ENCODE data around the gene ELAPOR1. TPM values are rescaled to one million over a fixed set of nuclear protein-coding genes. Genes with fewer than 3 reads are reported as not detected.

The ELAPOR1 gene
- total RNA-seq, 1 donor from 2014 or later: under 0.01 TPM

GRCh38 chr1:109095631-109096030, 18.3 kb upstream of the ELAPOR1 start:
- DNase-seq: no peak

GRCh38 chr1:109096120-109096519, 17.8 kb upstream of the ELAPOR1 start:
- DNase-seq: no peak

GRCh38 chr1:109099938-109100773, 13.8 kb upstream of the ELAPOR1 start:
- peak; percentile 98 for DNase-seq

- DNase-seq: no peak
These were observed 9.4 kb upstream of the ELAPOR1 start for GRCh38 chr1:109104364-109105151.

DNA sequence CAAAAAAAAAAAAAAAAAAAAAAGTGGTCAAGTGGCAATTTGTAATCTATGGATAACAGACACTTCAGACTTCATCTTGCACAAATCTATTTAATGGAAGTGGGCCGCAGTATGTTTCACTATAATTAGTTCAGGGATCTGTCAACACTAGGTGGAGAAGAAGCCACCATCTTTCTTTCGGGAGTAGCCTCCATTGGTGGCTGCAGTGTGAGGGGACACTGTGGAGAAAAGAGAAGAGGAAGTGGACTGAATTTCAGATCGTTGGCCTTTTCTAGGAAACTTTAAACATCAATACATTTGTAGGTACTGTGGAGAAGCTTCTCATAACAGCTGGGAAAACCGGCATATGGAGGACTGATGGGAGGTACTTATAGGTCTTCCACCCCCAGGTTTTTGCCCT, 8.0 kb upstream of the ELAPOR1 start:
- DNase-seq: no peak

DNA sequence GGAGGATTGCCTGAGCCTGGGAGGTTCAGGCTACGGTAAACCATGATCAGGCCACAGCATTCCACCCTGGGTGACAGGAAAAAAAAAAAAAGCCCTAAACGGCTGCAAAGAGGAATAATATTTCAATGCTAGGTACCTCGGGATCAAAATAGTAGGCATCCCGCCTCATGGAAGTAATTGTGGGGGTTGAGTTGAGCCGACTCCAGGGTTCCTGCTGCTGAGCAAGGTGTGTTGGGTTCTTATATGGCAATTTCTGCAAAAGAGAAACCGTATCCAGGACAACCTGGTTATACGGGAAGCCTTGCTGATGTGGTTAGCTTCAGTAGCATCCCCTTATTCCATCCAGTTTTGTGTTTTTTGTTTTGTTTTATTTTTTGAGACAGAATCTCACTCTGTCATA, 6.1 kb upstream of the ELAPOR1 start:
- no peak for DNase-seq

- DNase-seq: no peak
These were observed 4.0 kb upstream of the ELAPOR1 start for GRCh38 chr1:109109906-109110305.

GRCh38 chr1:109111386-109112055, 2.4 kb upstream of the ELAPOR1 start:
- no peak for DNase-seq

DNA sequence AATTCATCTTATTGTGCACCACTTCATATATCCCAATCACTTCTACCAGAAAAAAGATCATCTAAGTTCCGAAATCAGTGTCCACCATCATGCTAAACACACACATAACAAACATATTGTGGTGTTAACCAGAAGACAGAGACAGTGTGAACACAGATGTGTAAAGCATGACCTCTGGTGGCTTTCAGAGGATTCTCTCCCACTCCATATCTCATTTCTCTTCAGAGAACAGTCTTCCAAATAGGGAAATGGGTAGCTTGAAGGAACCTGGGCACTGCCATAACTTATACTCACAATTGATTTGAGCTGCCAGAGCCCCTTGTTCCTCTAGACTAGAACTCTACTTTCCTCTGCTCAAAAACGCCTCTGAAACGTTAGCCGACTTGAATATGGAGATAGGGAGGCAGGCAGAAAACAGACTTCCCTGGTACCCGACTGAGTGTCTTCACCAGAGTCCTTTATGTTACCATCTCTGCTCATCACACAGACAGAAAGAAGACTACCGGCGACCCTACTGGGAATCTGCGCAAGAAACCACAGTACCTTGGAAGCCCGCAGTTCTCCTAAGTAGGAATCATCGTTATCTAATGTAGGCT, 1.8 kb upstream of the ELAPOR1 start:
- DNase-seq: peak; percentile 49

GRCh38 chr1:109112652-109113285, 1.1 kb upstream of the ELAPOR1 start:
- DNase-seq: peak; percentile 93

DNA sequence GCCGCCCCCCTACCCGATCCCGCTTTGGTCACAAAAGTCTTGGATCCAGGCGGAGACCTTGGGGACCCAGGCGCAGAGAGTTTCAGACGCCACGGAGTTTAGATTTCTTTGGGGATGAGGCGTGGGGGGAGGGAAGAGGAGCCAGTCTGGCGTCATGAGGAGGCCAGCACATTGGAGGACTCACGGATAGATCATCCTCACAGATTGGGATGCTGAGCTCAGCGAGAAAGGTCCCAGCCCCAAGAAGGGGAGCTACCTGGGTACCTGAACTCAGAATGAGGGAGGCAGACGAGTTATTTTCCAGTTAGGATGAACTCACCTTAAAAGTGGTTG, 393 bp downstream of the ELAPOR1 start:
- DNase-seq: no peak

GRCh38 chr1:109115685-109116084, 1.8 kb downstream of the ELAPOR1 start:
- no peak for DNase-seq

- no peak for DNase-seq
These were observed 2.4 kb downstream of the ELAPOR1 start for GRCh38 chr1:109116286-109116685.

DNA sequence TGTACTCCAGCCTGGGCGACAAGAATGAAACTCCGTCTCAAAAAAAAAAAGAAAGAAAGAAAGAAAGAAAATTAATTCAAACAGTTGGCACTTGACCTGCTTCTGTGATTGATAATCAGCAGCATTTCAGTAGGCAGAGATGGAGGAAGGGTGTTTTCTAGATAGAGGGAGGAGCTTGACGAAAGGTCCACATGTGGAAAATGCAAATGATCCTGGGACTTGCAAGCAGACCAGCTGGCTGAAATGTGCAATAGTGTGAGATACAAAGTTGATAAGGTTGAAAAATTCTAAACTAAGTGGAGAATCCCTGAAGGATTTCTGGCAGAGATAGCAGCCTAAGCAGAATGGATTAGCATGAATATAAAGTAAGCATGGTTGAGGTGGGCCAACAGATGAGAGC, 4.2 kb downstream of the ELAPOR1 start:
- DNase-seq: no peak

- no peak for DNase-seq
These were observed 6.4 kb downstream of the ELAPOR1 start for GRCh38 chr1:109120356-109120755.

DNA sequence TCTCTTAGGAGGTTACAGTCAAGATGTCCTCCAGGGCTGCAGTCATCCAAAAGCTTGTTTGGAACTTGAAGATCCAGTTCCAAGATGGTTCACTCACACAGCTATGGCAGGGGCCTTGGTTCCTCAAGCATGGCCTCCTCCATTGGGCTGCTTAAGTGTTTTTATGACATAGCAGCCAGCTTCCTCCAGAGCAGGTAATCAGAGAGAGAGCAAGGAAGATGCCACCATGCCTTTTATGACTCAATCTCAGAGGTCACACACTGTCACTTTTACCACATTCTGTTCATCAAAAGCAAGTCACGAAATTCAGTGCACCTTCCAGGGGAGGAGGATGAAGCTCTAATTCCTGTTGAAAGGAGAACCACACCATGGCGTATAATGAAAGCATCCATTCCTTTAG, 17.1 kb downstream of the ELAPOR1 start:
- no peak for DNase-seq

- no peak for DNase-seq
These were observed 17.9 kb downstream of the ELAPOR1 start for GRCh38 chr1:109131800-109132199.

DNA sequence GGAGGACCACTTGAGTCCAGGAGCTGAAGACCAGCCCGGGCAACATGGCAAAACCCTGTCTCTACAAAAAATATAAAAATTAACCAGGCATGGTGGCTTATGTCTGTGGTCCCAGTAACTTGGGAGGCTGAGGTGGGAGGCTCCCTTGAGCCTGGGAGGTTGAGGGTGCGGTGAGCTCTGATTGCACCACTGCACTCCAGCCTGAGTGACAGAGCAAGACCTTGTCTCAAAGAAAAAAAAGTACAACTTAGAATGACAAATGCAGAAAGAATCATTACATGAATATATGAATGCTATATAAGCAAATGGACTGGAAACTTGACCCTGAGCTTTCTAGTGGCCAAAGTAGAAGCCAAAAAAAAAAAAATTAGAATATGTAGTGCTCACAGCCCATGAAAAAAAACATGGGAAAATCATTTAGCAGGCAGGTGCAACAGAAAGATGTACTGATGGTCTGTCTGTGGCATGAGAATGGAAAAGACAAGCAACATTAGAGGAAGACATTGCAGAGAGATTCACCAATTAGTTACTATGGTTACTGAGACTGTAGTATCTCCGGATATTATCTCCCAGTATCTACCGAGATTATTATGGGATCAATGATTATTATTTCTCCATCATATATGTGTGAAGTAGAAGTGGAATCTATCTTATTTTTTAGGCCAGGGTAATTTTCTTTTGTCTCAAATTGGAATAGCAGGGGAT, 19.2 kb downstream of the ELAPOR1 start:
- no peak for DNase-seq

DNA sequence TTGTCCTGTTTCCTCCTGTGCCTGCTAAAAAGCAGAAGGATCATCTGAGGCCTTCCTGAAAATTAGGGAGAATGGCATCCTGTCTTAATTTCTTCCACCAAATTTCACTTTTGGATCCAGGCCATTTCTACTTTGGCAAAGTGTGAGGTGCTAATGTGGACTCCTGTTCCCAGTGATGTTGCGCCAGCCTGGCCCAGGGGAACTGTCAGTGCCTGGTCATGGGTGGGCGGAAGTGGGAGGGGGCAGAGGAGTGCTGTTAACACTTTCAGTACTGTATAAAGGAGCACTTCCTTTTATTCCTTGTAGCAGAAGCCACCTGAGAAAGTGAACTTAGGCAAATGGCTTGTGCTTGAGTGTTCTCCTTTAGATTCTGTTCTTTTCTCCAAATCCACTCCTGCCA, 19.9 kb downstream of the ELAPOR1 start:
- DNase-seq: no peak

DNA sequence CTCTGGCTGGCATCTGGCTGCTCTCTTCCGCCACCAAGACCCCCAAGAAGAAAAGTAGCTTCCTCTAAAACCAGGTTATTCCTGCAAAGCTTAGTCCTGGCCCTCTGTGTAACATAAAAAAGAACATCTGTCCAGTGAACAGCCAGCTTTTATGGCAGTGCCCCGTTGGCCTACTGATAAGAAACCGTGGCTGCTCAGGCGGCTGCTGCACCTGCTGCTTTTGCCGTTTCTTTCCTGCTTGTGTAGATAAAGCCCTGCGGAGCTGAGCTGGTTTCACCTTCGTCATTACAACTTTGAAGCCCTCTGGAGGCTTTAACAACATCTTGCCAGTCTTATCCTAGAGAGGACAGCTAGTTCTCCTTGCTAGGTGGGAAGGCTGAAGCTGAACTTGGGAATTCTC, 20.5 kb downstream of the ELAPOR1 start:
- no peak for DNase-seq

GRCh38 chr1:109135940-109136339, 22.0 kb downstream of the ELAPOR1 start:
- DNase-seq: no peak

GRCh38 chr1:109136766-109137165, 22.9 kb downstream of the ELAPOR1 start:
- DNase-seq: no peak
